A549 (cell line): ENCODE results near the gene COBLL1.

Experiments
- CEBPB ChIP-seq, 2 experiments: fragments of >200 bp in 1 of 2; sonication (Bioruptor Twin) in 1 of 2; formaldehyde crosslinking in 1 of 2; IDR thresholded peaks; 2 replicates each; pipeline ENCODE4 v1.6.1; 2012 to 2016
- CHD4 ChIP-seq: fragments of 200-600 bp; sonication (generic); IDR thresholded peaks from 2 replicates; pipeline ENCODE4 v1.6.1; 2016; ENCODE audit warnings: antibody characterized with exemption, mild to moderate bottlenecking, borderline replicate concordance
- CTCF ChIP-seq: fragments of >200 bp; sonication (Bioruptor Twin); formaldehyde crosslinking; IDR thresholded peaks from 3 replicates; pipeline ENCODE4 v1.5.1; 2016
- EP300 ChIP-seq, 2 experiments: fragments of >200 bp; sonication (Bioruptor Twin); formaldehyde crosslinking; IDR thresholded peaks; 2 replicates in 1 of 2; 3 replicates in 1 of 2; pipeline ENCODE4 v1.6.1; 2016 to 2017
- JUN ChIP-seq, 2 experiments: fragments of >200 bp; sonication (Bioruptor Twin); formaldehyde crosslinking; IDR thresholded peaks; 2 replicates in 1 of 2; 3 replicates in 1 of 2; pipeline ENCODE4 v1.6.1; 2016 to 2017
- MAFK ChIP-seq: fragments of 450-650 bp; IDR thresholded peaks from 2 replicates; pipeline ENCODE4 v1.6.1; 2014; ENCODE audit not compliant: partially characterized antibody
- MYC ChIP-seq: IDR thresholded peaks from 2 replicates; pipeline ENCODE4 v1.6.1; 2012; ENCODE audit warnings: mild to moderate bottlenecking, inconsistent platforms, low read length, improper control_type of control experiment, borderline replicate concordance
- NFE2L2 ChIP-seq: fragments of 150-350 bp; conservative IDR thresholded peaks from 2 replicates; pipeline ENCODE4 v1.6.1; 2014; ENCODE audit warnings: low read length
- NR3C1 ChIP-seq: fragments of >200 bp; sonication (Bioruptor Twin); formaldehyde crosslinking; IDR thresholded peaks from 3 replicates; pipeline ENCODE4 v1.6.1; 2017
- POLR2A ChIP-seq: IDR thresholded peaks from 2 replicates; pipeline ENCODE4 v1.6.1; 2012; ENCODE audit warnings: mild to moderate bottlenecking, low read length
- POLR2AphosphoS2 ChIP-seq: conservative IDR thresholded peaks from 2 replicates; pipeline ENCODE4 v1.6.1; 2012; ENCODE audit warnings: low read length, improper control_type of control experiment, inconsistent platforms
- TF ChIP-seq, protein P1 (sequence below): IDR thresholded peaks from 2 replicates; pipeline ENCODE4 v1.6.1; 2012
- TF ChIP-seq, protein P2 (sequence below): fragments of 450-650 bp; IDR thresholded peaks from 2 replicates; pipeline ENCODE4 v1.6.1; 2014; ENCODE audit warnings: antibody characterized with exemption

DNA sequence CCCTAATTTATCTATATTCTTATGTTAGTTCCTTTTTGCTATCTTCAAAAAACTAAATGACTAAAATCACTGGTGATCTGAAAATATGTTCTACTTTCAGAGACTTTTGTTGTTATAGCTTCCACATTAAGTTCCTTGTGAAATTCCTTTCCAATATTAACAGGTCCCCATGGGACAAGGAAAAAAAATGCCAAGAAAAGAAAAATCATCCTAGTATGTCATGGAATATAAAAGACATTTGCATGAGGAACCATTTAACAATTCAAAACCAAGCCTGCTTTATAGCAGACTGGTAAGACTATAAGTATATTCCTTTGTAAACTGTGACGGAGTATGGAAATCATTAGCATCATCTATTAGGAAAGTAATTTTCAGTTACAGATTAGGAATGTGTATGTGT is 48.1 kb downstream of the COBLL1 start:
- no peak for TF ChIP-seq CEBPB (IDR thresholded peaks at IDR 0.05)
- no peak for TF ChIP-seq CTCF
- TF ChIP-seq POLR2A: no peak
- TF ChIP-seq POLR2AphosphoS2: no peak
- TF ChIP-seq EP300 (IDR thresholded peaks at IDR 0.05): no peak
- no peak for TF ChIP-seq MYC
- TF ChIP-seq JUN (IDR thresholded peaks at IDR 0.05): no peak
- TF ChIP-seq CHD4: no peak
- TF ChIP-seq, protein P1, sequence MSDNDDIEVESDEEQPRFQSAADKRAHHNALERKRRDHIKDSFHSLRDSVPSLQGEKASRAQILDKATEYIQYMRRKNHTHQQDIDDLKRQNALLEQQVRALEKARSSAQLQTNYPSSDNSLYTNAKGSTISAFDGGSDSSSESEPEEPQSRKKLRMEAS: no peak
- TF ChIP-seq, protein P2, sequence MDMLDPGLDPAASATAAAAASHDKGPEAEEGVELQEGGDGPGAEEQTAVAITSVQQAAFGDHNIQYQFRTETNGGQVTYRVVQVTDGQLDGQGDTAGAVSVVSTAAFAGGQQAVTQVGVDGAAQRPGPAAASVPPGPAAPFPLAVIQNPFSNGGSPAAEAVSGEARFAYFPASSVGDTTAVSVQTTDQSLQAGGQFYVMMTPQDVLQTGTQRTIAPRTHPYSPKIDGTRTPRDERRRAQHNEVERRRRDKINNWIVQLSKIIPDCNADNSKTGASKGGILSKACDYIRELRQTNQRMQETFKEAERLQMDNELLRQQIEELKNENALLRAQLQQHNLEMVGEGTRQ: no peak
- no peak for TF ChIP-seq NR3C1
- no peak for TF ChIP-seq NFE2L2
- TF ChIP-seq MAFK: no peak
